Activated T-cell treated with anti-CD3 and anti-CD28 coated beads, Interleukin-2, amount 50 U/mL, for 72 hours (primary cell): ENCODE measurements around the gene MCEMP1. TPM values are rescaled to one million over a fixed set of nuclear protein-coding genes. Genes with fewer than 3 reads are reported as not detected.

ENCODE experiments used
- ATAC-seq, 2 donors: fragments of 150-1000 bp; cut with Tn5 transposase; replicated peaks in 1 of 2; 2 replicates each; pipeline ENCODE4 v1.10.0; 2021; ENCODE audit warnings: moderate library complexity in 2 of 2, mild to moderate bottlenecking in 1 of 2
- DNase-seq, 2 donors: peaks; one replicate each; pipeline ENCODE4 v3.0.0; 2021 to 2022; ENCODE audit warnings: mixed read lengths in 1 of 2
- H3K27ac Mint-ChIP-seq: one replicate; pipeline ENCODE4 v1.8.0; 2022; ENCODE audit warnings: mild to moderate bottlenecking, moderate library complexity, mixed read lengths
- H3K27me3 Mint-ChIP-seq: one replicate; pipeline ENCODE4 v1.8.0; 2022; ENCODE audit warnings: low read depth, mixed read lengths
- H3K36me3 Mint-ChIP-seq, 2 donors: one replicate each; pipeline ENCODE4 v1.8.0; 2022; ENCODE audit warnings: mixed read lengths in 2 of 2, mild to moderate bottlenecking in 1 of 2; ENCODE audit not compliant: insufficient read depth in 2 of 2
- H3K4me1 Mint-ChIP-seq: one replicate; pipeline ENCODE4 v1.8.0; 2022; ENCODE audit warnings: low read depth, mixed read lengths
- H3K4me3 Mint-ChIP-seq, 2 donors: one replicate each; pipeline ENCODE4 v1.8.0; 2022; ENCODE audit warnings: mild to moderate bottlenecking in 2 of 2, mixed read lengths in 2 of 2, moderate library complexity in 2 of 2
- H3K9me3 Mint-ChIP-seq, 2 donors: one replicate each; pipeline ENCODE4 v1.8.0; 2022; ENCODE audit warnings: mixed read lengths in 2 of 2
- total RNA-seq, 2 donors: library from RNA; stranded (reverse); gene quantifications; one replicate each; pipeline ENCODE4 v1.2.3, GENCODE V29; 2022

Gene MCEMP1
- total RNA-seq, 2 donors from 2014 or later: not detected

DNA sequence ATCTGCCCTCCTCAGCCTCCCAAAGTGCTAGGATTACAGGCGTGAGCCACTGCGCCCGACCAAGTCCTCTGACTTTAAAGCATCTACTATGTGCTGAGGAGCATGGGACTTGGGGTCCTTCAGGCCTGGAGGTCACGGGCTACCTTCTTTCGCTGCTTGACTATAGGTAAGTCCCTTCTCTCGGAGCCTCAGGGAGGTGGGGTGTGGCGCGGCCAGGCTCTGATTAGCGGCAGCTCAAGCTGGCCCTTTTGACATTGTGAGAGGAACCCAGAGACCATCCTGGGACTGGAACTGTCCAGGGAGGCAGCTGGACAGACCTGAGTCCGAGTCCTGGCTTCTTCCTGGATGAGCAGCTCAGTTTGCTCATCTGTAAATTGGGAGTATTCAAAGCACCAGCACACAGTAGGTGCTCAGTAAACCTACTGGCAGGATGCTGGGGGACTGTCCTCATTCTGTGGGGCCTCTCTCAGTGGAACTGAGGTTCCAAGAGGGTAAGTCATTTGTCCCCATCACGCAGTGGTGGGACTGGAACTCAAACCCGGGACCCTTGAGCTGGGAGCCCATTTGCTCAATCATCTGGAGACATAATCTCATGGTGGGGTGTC lies 24.3 kb downstream of the MCEMP1 start:
- H3K27me3 Mint-ChIP-seq: peaks cover 10% of the 10 kb centered on the region
- no peak overlapping the region for H3K4me3 Mint-ChIP-seq
- H3K9me3 Mint-ChIP-seq: no peaks in the 10 kb centered on the region
- no peaks in the 10 kb centered on the region for H3K36me3 Mint-ChIP-seq
- DNase-seq (no peak), ATAC-seq (no peak)
- H3K4me1 Mint-ChIP-seq: peaks cover 52% of the 10 kb centered on the region
- H3K27ac Mint-ChIP-seq: no peak overlapping the region

DNA sequence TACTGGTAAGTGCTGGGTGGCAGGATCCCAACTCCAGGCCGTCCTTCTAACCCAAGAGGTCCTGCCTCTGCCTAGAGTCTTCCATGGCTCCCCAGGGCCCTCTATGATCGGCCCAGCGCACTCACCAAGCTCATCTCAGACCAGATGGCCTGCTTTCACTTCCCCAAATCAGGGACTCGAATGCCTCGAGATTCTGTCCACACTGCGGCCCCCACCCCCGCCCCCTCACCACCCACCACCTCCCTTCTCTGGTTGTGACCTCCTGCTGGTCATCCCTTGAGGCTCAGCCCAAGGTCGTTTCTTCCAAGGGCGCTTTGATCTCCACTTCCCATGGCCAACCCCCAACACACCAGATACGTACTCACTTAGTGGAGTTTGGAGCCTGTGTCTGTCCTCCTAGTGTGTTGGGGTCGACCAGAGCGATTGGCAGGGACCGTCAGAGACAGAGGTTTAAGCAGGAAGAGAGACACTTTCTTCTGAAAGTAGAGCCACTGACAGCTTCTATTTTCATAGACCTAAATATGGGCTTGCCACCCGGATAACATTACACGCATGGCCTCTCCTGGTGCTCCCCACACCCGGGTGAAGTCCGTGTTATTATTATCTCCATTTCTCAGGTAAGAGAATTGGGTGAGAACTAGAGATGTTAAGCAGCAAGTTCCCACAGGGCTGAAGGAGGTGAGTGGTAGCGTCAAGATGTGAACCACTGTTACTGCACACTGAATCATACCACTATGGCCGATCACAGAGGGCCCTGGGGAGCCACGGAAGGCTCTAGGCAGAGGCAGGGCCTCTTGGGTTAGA lies 25.0 kb downstream of the MCEMP1 start, which contains the start of gene FCER2:
Gene FCER2, minus strand, starts transcription at position 478 of the 804 bp plus-strand sequence. CDS start 2,371 bp downstream, outside the sequence.
- no peak for ATAC-seq
- Mint-ChIP-seq H3K9me3 (no peaks in the 10 kb centered on the region), H3K36me3 (no peaks in the 10 kb centered on the region), H3K27ac (no peak within 1 kb of the TSS), H3K4me3 (no peak within 1 kb of the TSS), H3K4me1 (peaks cover 59% of the 10 kb centered on the region), H3K27me3 (peaks cover 5% of the 10 kb centered on the region)
- no peak for DNase-seq

DNA sequence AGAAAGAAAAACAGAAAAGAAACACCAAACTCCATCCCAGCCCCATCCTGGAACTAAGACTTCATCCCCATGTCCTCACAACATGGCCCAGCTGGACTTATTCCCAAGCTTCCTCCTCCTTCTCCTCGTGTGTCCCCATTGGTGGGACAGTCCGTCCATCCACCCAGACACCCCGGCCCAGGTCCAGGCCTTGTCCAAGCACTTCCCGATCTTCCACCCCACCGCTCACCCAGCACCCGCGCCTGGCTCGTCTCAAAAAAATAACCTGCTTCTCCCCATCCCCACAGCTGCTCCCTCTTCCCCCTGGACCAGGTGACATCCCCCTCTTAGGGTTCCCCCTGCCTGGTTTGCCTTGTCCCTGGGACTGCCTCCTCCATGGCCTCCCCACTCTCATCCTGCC lies 26.4 kb downstream of the MCEMP1 start:
- Mint-ChIP-seq H3K27ac (no peak overlapping the region), H3K4me3 (no peak overlapping the region), H3K9me3 (no peaks in the 10 kb centered on the region), H3K36me3 (no peaks in the 10 kb centered on the region), H3K4me1 (peaks cover 60% of the 10 kb centered on the region), H3K27me3 (peaks cover 5% of the 10 kb centered on the region)
- DNase-seq (no peak), ATAC-seq (no peak)

DNA sequence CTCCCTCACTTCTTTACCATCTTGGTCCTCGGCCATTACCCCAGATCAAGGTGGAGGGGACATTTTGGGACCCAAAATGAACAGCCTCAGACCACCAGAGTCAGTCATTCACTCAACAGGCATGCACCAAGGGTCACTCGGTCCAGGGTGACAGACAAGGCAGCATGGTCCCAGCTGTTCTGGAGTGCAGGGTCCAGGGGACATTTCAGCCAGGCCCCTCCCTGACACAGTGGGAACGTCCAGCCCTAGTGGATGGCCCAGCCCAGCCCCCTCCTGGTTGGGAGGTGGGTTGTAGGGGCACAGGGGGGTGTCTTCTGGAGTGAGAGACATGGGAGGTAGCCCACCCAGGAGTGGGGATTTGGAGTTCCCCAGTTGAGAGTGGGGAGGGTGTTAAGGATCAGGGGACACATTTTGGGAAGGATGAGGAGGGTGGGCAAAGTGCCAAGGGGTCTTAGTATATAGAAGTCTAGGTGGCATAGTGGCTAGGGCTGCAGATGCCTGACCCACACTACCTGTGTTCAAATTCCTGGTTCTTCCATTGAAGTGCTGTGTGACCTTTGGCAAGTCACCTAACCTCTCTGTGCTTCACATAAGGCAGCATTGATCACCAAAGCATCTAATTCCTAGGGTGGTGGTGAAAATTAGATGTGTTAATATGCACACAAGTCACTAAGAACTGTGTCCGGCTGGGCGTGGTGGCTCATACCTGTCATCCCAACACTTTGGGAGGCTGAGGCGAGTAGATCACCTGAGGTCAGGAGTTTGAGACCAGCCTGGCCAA lies 27.6 kb downstream of the MCEMP1 start:
- no peak overlapping the region for H3K4me3 Mint-ChIP-seq
- H3K9me3 Mint-ChIP-seq: no peaks in the 10 kb centered on the region
- ATAC-seq (no peak), DNase-seq (no peak)
- peaks cover 8% of the 10 kb centered on the region for H3K27me3 Mint-ChIP-seq
- peaks cover 49% of the 10 kb centered on the region for H3K4me1 Mint-ChIP-seq
- H3K27ac Mint-ChIP-seq: no peak overlapping the region
- no peaks in the 10 kb centered on the region for H3K36me3 Mint-ChIP-seq

DNA sequence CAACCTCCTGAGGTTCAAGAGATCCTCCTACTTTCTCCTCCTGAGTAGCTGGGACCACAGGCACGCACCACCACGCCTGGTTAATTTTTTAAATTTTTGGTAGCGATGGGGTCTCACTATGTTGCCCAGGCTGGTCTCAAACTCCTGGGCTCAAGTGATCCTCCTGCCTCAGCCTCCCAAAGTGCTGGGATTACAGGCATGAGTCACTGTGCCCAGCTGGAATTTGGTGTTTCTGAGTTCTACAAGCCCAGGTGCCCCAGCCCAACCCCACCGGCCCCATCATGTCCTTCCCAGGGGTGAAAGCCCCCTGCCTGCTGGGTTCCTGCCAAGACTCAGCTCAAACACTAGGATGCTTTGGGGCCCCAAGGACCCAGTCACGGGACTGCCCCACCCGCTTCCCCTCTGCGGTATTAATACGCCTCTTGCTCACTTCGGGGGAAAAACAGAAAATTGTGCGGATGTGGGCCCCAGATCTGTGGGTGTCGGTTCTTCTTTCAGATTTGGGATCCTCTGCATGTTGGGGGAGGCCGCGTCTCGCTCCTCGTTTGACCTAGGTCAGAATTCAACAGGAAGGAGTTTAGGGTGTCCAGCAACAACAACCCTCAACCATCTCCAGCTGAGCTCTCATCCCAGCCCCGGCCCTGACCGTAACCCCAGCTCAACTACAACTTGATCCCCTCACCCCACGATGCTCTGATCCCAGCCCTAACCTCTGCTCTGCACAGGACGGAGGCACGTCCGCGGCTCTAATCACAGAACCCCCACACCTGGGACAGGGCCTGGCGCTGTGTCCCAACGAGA lies 28.7 kb downstream of the MCEMP1 start:
- Mint-ChIP-seq H3K27me3 (peaks cover 10% of the 10 kb centered on the region), H3K4me1 (peaks cover 39% of the 10 kb centered on the region), H3K27ac (peak overlapping the region; percentile 9), H3K9me3 (no peaks in the 10 kb centered on the region), H3K36me3 (no peaks in the 10 kb centered on the region), H3K4me3 (peak overlapping the region; percentile 74 to 84)
- DNase-seq (peak; percentile 80 to 86), ATAC-seq (peak; percentile 93 to 95)

DNA sequence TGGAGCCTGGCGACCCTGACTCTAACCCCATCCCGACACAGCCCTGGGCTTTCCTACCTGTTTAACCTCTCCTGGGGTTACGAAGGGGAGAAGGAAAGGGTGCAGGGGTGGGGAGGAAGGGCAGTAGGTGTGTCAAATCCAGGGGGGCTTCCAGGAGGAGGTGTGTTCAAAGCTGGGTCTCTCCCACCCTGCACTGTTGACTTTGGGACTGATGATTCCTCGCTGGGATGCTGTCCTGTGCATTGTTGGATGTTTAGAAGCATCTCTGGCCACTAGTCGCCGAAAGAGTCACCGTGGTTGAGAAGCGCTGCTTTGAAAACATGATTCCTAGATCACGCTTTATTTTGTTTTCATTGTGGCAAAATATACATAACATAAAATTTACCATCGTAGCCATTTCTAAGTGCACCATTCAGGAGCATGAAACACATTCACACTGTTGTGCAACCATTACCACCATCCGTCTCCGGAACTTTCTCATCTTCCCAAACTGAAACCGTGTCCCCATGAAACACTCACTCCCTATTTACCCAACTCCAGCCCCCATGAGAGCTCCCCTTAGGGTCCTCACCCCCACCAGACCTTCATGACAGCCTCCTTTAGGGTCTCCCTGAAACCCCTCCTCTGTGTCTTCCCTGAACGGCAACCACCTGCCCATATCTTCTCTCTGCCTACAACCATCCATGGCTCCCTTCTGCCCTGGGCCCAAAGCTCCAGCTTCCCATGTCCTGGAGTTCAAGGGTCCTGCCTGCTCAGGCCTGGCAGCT lies 29.5 kb downstream of the MCEMP1 start:
- H3K27ac Mint-ChIP-seq: peak overlapping the region; percentile 53
- H3K4me1 Mint-ChIP-seq: peaks cover 39% of the 10 kb centered on the region
- H3K36me3 Mint-ChIP-seq: no peaks in the 10 kb centered on the region
- H3K27me3 Mint-ChIP-seq: peaks cover 10% of the 10 kb centered on the region
- ATAC-seq (no peak), DNase-seq (no peak)
- peak overlapping the region; percentile 74 to 84 for H3K4me3 Mint-ChIP-seq
- H3K9me3 Mint-ChIP-seq: no peaks in the 10 kb centered on the region

DNA sequence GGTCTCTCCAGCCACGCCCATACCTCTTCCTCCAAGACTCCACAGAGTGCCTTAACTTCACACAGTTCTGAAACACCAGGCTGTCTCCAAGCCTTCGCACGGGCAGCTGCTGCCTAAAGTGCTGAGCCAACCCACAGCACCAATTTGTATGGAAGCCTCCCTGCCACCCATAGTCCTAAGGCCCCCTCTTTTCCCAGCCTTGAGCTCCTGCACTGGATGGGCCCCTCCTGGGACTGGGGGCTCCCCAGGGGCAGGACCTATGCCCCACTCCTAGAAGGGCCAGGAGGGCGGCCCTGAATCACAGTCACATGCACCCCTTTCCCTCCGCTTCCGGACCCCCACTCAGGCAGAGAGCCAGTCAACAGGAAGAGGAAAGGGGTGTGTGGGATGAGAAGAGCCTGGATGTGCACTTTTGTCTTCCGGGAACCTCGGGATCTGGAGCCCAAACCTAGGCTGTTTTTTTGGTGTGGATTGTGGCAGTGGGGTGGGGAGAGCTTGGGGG lies 30.1 kb downstream of the MCEMP1 start:
- Mint-ChIP-seq H3K4me1 (peaks cover 37% of the 10 kb centered on the region), H3K27me3 (peaks cover 10% of the 10 kb centered on the region), H3K36me3 (no peaks in the 10 kb centered on the region), H3K4me3 (peak overlapping the region; percentile 53 to 74), H3K27ac (peak overlapping the region; percentile 53), H3K9me3 (no peaks in the 10 kb centered on the region)
- ATAC-seq (no peak), DNase-seq (no peak)

GRCh38 chr19:7709932-7710460 lies 33.1 kb downstream of the MCEMP1 start:
- Mint-ChIP-seq H3K9me3 (no peaks in the 10 kb centered on the region), H3K36me3 (no peaks in the 10 kb centered on the region), H3K4me1 (peaks cover 40% of the 10 kb centered on the region), H3K27ac (no peak overlapping the region), H3K27me3 (peaks cover 5% of the 10 kb centered on the region), H3K4me3 (no peak overlapping the region)
- ATAC-seq (no peak), DNase-seq (no peak)

GRCh38 chr19:7710616-7711015 lies 33.7 kb downstream of the MCEMP1 start:
- Mint-ChIP-seq H3K4me1 (peaks cover 34% of the 10 kb centered on the region), H3K36me3 (peaks cover 0 to under 1% of the 10 kb centered on the region in 2 donors), H3K9me3 (no peaks in the 10 kb centered on the region), H3K27ac (peak overlapping the region; percentile 77), H3K4me3 (no peak overlapping the region), H3K27me3 (peaks cover 5% of the 10 kb centered on the region)
- ATAC-seq: no peak
- DNase-seq: no peak

DNA sequence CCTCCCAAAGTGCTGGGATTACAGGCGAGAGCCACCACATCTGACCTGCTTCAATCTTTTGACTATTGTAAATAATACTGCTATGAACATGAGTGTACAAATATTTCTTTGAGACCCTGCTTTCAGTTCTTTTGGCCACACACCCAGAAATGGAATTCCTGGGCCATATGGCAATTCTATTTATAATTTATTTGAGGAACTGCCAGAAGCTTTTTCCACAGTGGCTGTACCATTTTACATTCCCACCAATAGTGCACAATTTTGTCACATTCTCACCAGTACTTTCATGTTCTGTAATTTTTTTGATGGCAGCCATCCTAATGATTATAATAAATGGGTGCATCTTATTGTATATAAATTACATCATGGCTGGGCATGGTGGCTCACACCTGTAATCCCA lies 38.8 kb downstream of the MCEMP1 start:
- Mint-ChIP-seq H3K9me3 (peaks cover 3 to 4% of the 10 kb centered on the region in 2 donors), H3K4me3 (no peak overlapping the region), H3K27me3 (no peaks in the 10 kb centered on the region), H3K36me3 (peaks cover 2 to 8% of the 10 kb centered on the region in 2 donors), H3K27ac (no peak overlapping the region), H3K4me1 (peaks cover 19% of the 10 kb centered on the region)
- ATAC-seq (no peak), DNase-seq (no peak)

DNA sequence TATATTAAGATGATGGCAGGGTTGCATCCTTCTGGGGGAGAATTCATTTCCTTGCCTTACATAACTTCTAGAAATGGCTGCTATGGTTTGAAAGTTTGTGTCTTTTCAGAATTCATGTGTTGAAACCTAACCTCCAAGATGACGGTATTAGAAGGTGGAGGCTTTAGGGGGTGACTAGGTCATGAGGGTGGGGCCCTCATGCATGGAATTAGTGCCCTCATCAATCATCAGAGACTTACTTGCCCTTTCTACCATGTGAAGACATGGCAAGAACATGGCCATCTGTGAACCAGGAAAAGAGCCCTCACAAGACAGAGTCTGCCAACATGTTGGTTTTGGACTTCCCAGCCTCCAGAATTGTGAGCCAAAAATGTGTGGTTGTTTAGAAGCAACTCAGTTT lies 39.9 kb downstream of the MCEMP1 start:
- no peak for ATAC-seq
- peaks cover 2 to 8% of the 10 kb centered on the region in 2 donors for H3K36me3 Mint-ChIP-seq
- no peak overlapping the region for H3K27ac Mint-ChIP-seq
- H3K4me3 Mint-ChIP-seq: no peak overlapping the region
- peaks cover 19% of the 10 kb centered on the region for H3K4me1 Mint-ChIP-seq
- no peak for DNase-seq
- H3K9me3 Mint-ChIP-seq: peaks cover 3 to 4% of the 10 kb centered on the region in 2 donors
- H3K27me3 Mint-ChIP-seq: no peaks in the 10 kb centered on the region

- H3K4me1 Mint-ChIP-seq: peaks cover 14% of the 10 kb centered on the region
- peaks cover 3 to 4% of the 10 kb centered on the region in 2 donors for H3K9me3 Mint-ChIP-seq
- ATAC-seq (no peak), DNase-seq (no peak)
- H3K27me3 Mint-ChIP-seq: no peaks in the 10 kb centered on the region
- H3K27ac Mint-ChIP-seq: no peak overlapping the region
- peaks cover 2 to 8% of the 10 kb centered on the region in 2 donors for H3K36me3 Mint-ChIP-seq
- no peak overlapping the region for H3K4me3 Mint-ChIP-seq
Measured at GRCh38 chr19:7718668-7719067, 41.8 kb downstream of the MCEMP1 start.
